ENCODE measurements around the gene SERPINB12. TPM values are rescaled to one million over a fixed set of nuclear protein-coding genes. Genes with fewer than 3 reads are reported as not detected.

SERPINB12 gene
- total and polyA plus RNA-seq, 10 of the 15 experiments (the other 5 are each of a cell fraction or from before 2014, with no cell fraction given) = not detected

GRCh38 chr18:63514326-63514725 lies 27.8 kb upstream of the SERPINB12 start:
- ChIA-PET POLR2A (no interaction called here), SMC1A (ENCODE audit: uncharacterized antibody, unreplicated experiment) (interaction anchor here (7.1 kb wide), 1 partner anchor 64 kb away, joined by 130 read pairs; no protein-coding TSS in a partner anchor), RAD21 (ENCODE audit: unreplicated experiment) (interaction anchor here (10.9 kb wide), 1 partner anchor 65 kb away, joined by 149 read pairs; no protein-coding TSS in a partner anchor), CTCF (interaction anchor here (0.7 to 8.2 kb wide), 6 partner anchors 9 to 422 kb away, joined by 3 to 237 read pairs (median 6); no protein-coding TSS in a partner anchor)
- no peak overlapping the region for H3K4me2 ChIP-seq (ENCODE audit: control insufficient read depth, insufficient read depth)
- BruUV-seq (replicated peaks) = no TSS peak
- H3K4me3 ChIP-seq = no peak overlapping the region
- TF ChIP-seq SUZ12 (IDR thresholded peaks at IDR 0.05; ENCODE audit: unreplicated experiment) = no peak
- FAIRE-seq (no peak), ATAC-seq (no peak), DNase-seq (ENCODE audit: low read depth, low spot score) (no peak)
- H3K9me3 ChIP-seq (replicated peaks; ENCODE audit: control insufficient read depth, insufficient read depth, low read length) = no peaks in the 10 kb centered on the region
- no peaks in the 10 kb centered on the region for H4K20me1 ChIP-seq (ENCODE audit: control insufficient read depth, insufficient read depth)
- H3K9ac ChIP-seq (ENCODE audit: control insufficient read depth, insufficient read depth, low read length) = no peak overlapping the region
- H3K36me3 ChIP-seq (ENCODE audit: control insufficient read depth in 2 of 2, insufficient read depth in 2 of 2, low read length in 1 of 2) = no peaks in the 10 kb centered on the region
- intact Hi-C loops (cut with micrococcal nuclease; ENCODE audit: unreplicated experiment) = no loop called here
- H3K4me1 ChIP-seq (ENCODE audit: control insufficient read depth, insufficient read depth, low read length) = no peaks in the 10 kb centered on the region
- no peak overlapping the region for H2AFZ ChIP-seq (ENCODE audit: control insufficient read depth, low read depth, low read length)
- H3K79me2 ChIP-seq (ENCODE audit: control insufficient read depth, insufficient read depth, low read length) = no peaks in the 10 kb centered on the region
- H3K27ac ChIP-seq (ENCODE audit: control insufficient read depth, insufficient read depth) = no peak overlapping the region
- H3K27me3 ChIP-seq (replicated peaks in 1 of 2; ENCODE audit: control insufficient read depth in 2 of 2, insufficient read depth in 2 of 2, low read length in 1 of 2) = 0 out of 4 replicates have a peak, but pooled peaks cover 0 to 1% of the 10 kb centered on the region in 2 experiments
- in situ Hi-C loops (cut with MboI) = loop anchor here (25.0 kb wide), 1 partner anchor 473 kb away; no protein-coding TSS in a partner anchor
- WGBS (ENCODE audit: insufficient coverage, insufficient replicate concordance, low lambda C conversion rate, missing lambda C conversion rate) = 16% methylated on average over 6 of the region's 6 CpGs

GRCh38 chr18:63514888-63515678 lies 27.1 kb upstream of the SERPINB12 start:
- ChIA-PET RAD21 (ENCODE audit: unreplicated experiment) (interaction anchor here (0.6 to 10.9 kb wide), 3 partner anchors 65 to 422 kb away, joined by 3 to 149 read pairs (median 4); no protein-coding TSS in a partner anchor), POLR2A (interaction anchor here (0.6 kb wide), 1 partner anchor 421 kb away, joined by 3 read pairs; no protein-coding TSS in a partner anchor), CTCF (interaction anchor here (0.6 to 8.2 kb wide), 7 partner anchors 7 to 421 kb away, joined by 3 to 237 read pairs (median 8); no protein-coding TSS in a partner anchor), SMC1A (ENCODE audit: uncharacterized antibody, unreplicated experiment) (interaction anchor here (0.9 to 7.1 kb wide), 3 partner anchors 11 to 67 kb away, joined by 3 to 130 read pairs (median 3); no protein-coding TSS in a partner anchor)
- TF ChIP-seq MEF2B (IDR thresholded peaks at IDR 0.05; ENCODE audit: partially characterized antibody, poor library complexity, severe bottlenecking) (no peak), POLR2AphosphoS5 (IDR thresholded peaks at IDR 0.05; ENCODE audit: low read length) (no peak), PML (IDR thresholded peaks at IDR 0.05; ENCODE audit: low read length) (no peak), RAD21 (IDR thresholded peaks at IDR 0.05; ENCODE audit: insufficient read depth, low read depth, low read length) (no peak), SIN3A (IDR thresholded peaks at IDR 0.05; ENCODE audit: low read depth, low read length) (no peak), E2F8 (IDR thresholded peaks at IDR 0.05; ENCODE audit: low read depth, partially characterized antibody) (no peak), ATF7 (IDR thresholded peaks at IDR 0.05; ENCODE audit: low read depth) (no peak)
- H3K79me2 ChIP-seq (ENCODE audit: control insufficient read depth, insufficient read depth, low read length) = no peaks in the 10 kb centered on the region
- no peak overlapping the region for H3K4me3 ChIP-seq
- intact Hi-C loops (cut with micrococcal nuclease; ENCODE audit: unreplicated experiment) (loop anchor here (5.0 kb wide), 1 partner anchor 462 kb away; no protein-coding TSS in a partner anchor), in situ Hi-C loops (cut with MboI) (loop anchor here (5.0 to 25.0 kb wide), 2 partner anchors 332 to 472 kb away; no protein-coding TSS in a partner anchor)
- ATAC-seq (no peak), DNase-seq (ENCODE audit: low read depth, low spot score) (no peak), FAIRE-seq (no peak)
- H3K4me2 ChIP-seq (ENCODE audit: control insufficient read depth, insufficient read depth) = no peak overlapping the region
- no peaks in the 10 kb centered on the region for H3K9me3 ChIP-seq (replicated peaks; ENCODE audit: control insufficient read depth, insufficient read depth, low read length)
- no peak overlapping the region for H3K9ac ChIP-seq (ENCODE audit: control insufficient read depth, insufficient read depth, low read length)
- whole genome bisulfite sequencing (ENCODE audit: insufficient coverage, insufficient replicate concordance, low lambda C conversion rate, missing lambda C conversion rate) = 36% methylated on average over 9 of the region's 9 CpGs
- H3K27ac ChIP-seq (ENCODE audit: control insufficient read depth, insufficient read depth) = no peak overlapping the region
- BruUV-seq (replicated peaks) = no TSS peak
- H3K27me3 ChIP-seq (replicated peaks in 1 of 2; ENCODE audit: control insufficient read depth in 2 of 2, insufficient read depth in 2 of 2, low read length in 1 of 2) = 0 out of 4 replicates have a peak, but pooled peaks cover 0 to 1% of the 10 kb centered on the region in 2 experiments
- H4K20me1 ChIP-seq (ENCODE audit: control insufficient read depth, insufficient read depth) = no peaks in the 10 kb centered on the region
- H3K4me1 ChIP-seq (ENCODE audit: control insufficient read depth, insufficient read depth, low read length) = no peaks in the 10 kb centered on the region
- H2AFZ ChIP-seq (ENCODE audit: control insufficient read depth, low read depth, low read length) = no peak overlapping the region
- H3K36me3 ChIP-seq (ENCODE audit: control insufficient read depth in 2 of 2, insufficient read depth in 2 of 2, low read length in 1 of 2) = no peaks in the 10 kb centered on the region

All from GM12878 (cell line).